ENCODE results near the gene HMG20A. TPM values are rescaled to one million over a fixed set of nuclear protein-coding genes. Genes with fewer than 3 reads are reported as not detected.

HMG20A gene
- total and polyA plus RNA-seq, 12 donors = 14.0 to 57.2 (median 38.9) TPM

DNA sequence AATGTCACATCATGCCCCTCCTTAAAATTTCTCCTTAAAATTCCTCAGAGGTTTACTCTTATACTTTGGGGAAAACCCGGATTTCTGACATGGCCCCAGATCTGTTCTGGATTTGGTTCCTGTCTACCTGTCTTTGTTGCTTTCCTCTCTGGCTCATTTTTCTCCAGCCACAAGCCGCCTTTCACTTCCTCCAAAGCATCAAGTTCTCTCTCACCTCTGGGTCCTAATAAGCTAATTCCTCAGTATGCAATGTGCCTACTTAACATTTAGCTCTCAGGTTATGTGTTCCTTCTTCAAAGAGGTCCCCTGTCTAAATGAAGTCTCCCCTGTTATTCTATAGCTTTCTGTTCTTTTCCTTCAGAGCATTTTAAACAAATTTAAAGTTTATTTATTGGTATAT is 16.1 kb downstream of the HMG20A start:
- Histone ChIP-seq H3K4me3 (no peak overlapping the region), H3K27me3 (no peaks in the 10 kb centered on the region), H3K9me3 (replicated peaks in 1 of 3) (no peaks in the 10 kb centered on the region), H3K27ac (no peak overlapping the region), H3K4me1 (replicated peaks in 1 of 2) (peaks cover 0 to 6% of the 10 kb centered on the region in 2 donors), H3K36me3 (replicated peaks in 1 of 2) (no peaks in the 10 kb centered on the region)
- no peak for DNase-seq
- 90 to 96% (median 94%) methylated on average over 2 of the region's 2 CpGs for WGBS, 4 donors
- intact Hi-C loops (cut with DNase I) = no loop called here
- TF ChIP-seq, protein P1, sequence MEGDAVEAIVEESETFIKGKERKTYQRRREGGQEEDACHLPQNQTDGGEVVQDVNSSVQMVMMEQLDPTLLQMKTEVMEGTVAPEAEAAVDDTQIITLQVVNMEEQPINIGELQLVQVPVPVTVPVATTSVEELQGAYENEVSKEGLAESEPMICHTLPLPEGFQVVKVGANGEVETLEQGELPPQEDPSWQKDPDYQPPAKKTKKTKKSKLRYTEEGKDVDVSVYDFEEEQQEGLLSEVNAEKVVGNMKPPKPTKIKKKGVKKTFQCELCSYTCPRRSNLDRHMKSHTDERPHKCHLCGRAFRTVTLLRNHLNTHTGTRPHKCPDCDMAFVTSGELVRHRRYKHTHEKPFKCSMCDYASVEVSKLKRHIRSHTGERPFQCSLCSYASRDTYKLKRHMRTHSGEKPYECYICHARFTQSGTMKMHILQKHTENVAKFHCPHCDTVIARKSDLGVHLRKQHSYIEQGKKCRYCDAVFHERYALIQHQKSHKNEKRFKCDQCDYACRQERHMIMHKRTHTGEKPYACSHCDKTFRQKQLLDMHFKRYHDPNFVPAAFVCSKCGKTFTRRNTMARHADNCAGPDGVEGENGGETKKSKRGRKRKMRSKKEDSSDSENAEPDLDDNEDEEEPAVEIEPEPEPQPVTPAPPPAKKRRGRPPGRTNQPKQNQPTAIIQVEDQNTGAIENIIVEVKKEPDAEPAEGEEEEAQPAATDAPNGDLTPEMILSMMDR (IDR thresholded peaks at IDR 0.05) = no peak
- TF ChIP-seq POLR2A (IDR thresholded peaks at IDR 0.05) = no peak

DNA sequence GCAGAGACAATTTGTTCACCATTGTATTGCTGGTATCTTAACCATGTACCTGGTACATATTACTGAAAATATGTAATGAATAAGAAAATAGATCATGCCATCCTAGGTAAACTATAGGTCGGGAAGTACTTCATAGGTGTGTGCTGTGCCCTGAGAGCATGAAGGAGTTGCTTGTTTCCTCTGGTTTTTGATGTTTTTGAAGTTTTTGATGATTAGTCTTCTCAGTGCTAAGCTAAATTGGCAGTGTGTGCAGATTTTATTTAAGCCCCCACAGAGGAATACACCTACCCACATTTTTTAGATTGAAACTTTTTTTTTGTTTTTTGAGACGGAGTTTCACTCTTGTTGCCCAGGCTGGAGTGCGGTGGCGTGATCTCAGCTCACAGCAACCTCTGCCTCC is 16.6 kb downstream of the HMG20A start:
- Histone ChIP-seq H3K9me3 (replicated peaks in 1 of 3) (no peaks in the 10 kb centered on the region), H3K4me1 (replicated peaks in 1 of 2) (peaks cover 0 to 10% of the 10 kb centered on the region in 2 donors), H3K27me3 (no peaks in the 10 kb centered on the region), H3K4me3 (no peak overlapping the region), H3K36me3 (replicated peaks in 1 of 2) (no peaks in the 10 kb centered on the region), H3K27ac (no peak overlapping the region)
- WGBS, 4 donors = 95 to 98% (median 97%) methylated on average over 4 of the region's 4 CpGs
- no peak for DNase-seq
- intact Hi-C loops (cut with DNase I) = no loop called here
- TF ChIP-seq POLR2A (IDR thresholded peaks at IDR 0.05) = no peak
- TF ChIP-seq, protein P1 (IDR thresholded peaks at IDR 0.05) = no peak

DNA sequence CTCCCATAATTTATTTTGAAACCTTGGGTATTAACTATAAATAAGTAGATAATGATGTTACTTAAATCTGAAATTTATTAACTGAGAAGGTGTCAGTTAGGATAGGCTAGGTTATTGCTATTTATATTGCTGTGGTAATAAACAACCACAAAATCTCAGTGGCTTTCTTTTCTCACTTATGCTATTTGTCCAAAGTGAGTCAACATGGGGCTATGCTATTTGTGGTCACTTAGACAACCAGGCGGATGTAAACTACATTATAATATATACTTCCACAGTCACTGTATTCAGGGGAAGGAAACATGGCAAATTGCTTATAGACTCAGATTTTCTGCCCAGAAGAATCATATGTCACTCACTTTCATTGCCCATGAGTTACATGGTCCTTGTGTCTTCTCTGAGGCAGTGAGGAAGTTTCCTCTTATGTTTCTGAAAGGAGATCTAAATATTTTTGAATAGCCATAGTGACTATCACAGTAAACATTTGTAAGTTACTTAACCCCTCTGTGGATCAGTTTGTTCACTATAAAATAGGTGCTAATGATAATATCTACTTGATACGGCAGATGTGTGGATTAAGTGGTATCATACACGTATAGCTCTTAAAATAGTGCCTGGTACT is 19.8 kb downstream of the HMG20A start:
- intact Hi-C loops (cut with DNase I) = no loop called here
- H3K36me3 ChIP-seq (replicated peaks in 1 of 2) = no peaks in the 10 kb centered on the region
- TF ChIP-seq, protein P1 (IDR thresholded peaks at IDR 0.05) = no peak
- TF ChIP-seq POLR2A (IDR thresholded peaks at IDR 0.05) = no peak
- H3K27ac ChIP-seq = no peak overlapping the region
- no peaks in the 10 kb centered on the region for H3K9me3 ChIP-seq (replicated peaks in 1 of 3)
- WGBS, 4 donors = 84 to 95% (median 88%) methylated on average over 3 of the region's 3 CpGs
- no peak for DNase-seq
- no peaks in the 10 kb centered on the region for H3K27me3 ChIP-seq
- no peak overlapping the region for H3K4me3 ChIP-seq
- peaks cover 7 to 28% of the 10 kb centered on the region in 2 donors for H3K4me1 ChIP-seq (replicated peaks in 1 of 2)

DNA sequence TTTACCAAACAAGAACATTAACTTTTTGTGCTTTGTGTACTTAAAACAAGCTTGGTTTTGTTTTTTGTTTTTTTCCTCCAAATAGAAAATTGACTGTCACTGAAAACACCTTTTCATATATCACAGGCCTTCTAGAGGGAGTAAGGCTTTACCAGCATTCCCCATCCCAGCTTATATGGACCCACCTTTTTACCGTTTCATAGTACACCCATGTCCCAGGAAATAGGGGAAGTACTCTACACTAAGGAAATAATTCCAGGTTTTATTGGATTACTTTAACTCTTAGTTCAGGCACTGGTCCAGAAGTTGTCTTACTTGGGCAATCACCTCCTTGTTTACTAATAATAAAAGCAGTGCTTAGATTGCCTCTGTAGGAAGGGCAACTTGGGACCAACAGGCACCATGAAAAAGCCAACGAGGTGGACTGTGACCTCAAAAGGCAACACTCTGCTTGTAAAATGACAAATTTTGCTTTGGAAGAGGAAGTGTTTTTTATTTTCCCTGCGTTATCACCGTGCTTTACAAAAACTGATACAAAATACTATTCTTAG is 26.2 kb downstream of the HMG20A start:
- Histone ChIP-seq H3K36me3 (replicated peaks in 1 of 2) (no peaks in the 10 kb centered on the region), H3K27me3 (no peaks in the 10 kb centered on the region), H3K27ac (no peak overlapping the region), H3K9me3 (replicated peaks in 1 of 3) (no peaks in the 10 kb centered on the region), H3K4me3 (no peak overlapping the region), H3K4me1 (replicated peaks in 1 of 2) (peaks cover 7 to 45% of the 10 kb centered on the region in 2 donors)
- WGBS, 4 donors = 68 to 73% (median 72%) methylated on average over 4 of the region's 4 CpGs
- no peak for DNase-seq
- intact Hi-C loops (cut with DNase I) = no loop called here
- TF ChIP-seq, protein P1 (IDR thresholded peaks at IDR 0.05) = no peak
- no peak for TF ChIP-seq POLR2A (IDR thresholded peaks at IDR 0.05)

Data from adrenal gland (tissue), 12 donors.